Measurements from ENCODE around the gene SYNM. TPM values are rescaled to one million over a fixed set of nuclear protein-coding genes. Genes with fewer than 3 reads are reported as not detected.

Gene SYNM
- total RNA-seq (2021; ENCODE audit: unreplicated experiment) (3.3 TPM), Bru-seq, nascent RNA (percentile 40 among the genes with signal in this experiment), BruChase-seq, experiment 1, labeled RNA remaining after a 6-hour chase (percentile 52 among the genes with signal in this experiment), BruChase-seq, experiment 2, labeled RNA remaining after a 2-hour chase (percentile 53 among the genes with signal in this experiment)
- 2.4 and 2.9 TPM in 2 replicates for polyA plus RNA-seq (2012)
- long read RNA-seq, partial matches to known transcripts: 1 of 1 reads
- long read RNA-seq, other reads (novel, unspliced or antisense): 0 of 1 reads

DNA sequence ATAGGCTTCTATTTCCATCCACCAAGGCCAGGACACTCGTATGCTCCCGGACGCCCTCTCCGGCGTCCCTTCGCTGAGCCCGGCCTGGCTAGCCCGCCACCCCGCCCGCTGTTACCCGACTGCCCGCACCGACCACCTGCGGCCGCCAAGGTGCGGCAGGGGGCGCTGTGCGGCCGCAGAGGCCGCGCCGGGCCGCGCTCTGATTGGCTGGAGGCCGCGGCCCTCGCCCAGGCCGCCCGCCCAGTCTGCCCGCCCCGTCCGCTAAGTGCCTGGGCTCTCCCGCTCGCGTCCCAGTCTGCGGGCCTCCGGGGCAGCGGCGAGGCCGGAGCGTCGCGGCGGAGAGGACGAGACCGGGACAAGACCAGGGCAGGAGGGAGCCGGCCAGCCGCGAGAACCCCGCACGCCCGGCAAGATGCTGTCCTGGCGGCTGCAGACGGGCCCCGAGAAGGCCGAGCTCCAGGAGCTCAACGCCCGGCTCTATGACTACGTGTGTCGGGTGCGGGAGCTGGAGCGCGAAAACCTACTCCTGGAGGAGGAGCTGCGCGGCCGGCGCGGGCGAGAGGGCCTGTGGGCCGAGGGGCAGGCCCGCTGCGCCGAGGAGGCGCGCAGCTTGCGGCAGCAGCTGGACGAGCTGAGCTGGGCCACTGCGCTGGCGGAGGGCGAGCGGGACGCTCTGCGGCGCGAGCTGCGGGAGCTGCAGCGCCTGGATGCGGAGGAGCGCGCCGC is at the start of gene SYNM:
SYNM (plus strand) TSS at position 293 of the 726 bp plus-strand sequence; CDS start at position 413, 120 bp downstream.
- POLR2A ChIA-PET: no interaction called here
- TF ChIP-seq EZH2 (IDR thresholded peaks at IDR 0.05): no peak
- TF ChIP-seq MAX (IDR thresholded peaks at IDR 0.05): peak; percentile 44; the same call in 1 of the 2 replicates
- TF ChIP-seq, protein P1, sequence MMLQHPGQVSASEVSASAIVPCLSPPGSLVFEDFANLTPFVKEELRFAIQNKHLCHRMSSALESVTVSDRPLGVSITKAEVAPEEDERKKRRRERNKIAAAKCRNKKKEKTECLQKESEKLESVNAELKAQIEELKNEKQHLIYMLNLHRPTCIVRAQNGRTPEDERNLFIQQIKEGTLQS (IDR thresholded peaks at IDR 0.05): no peak
- TF ChIP-seq CBX3 (IDR thresholded peaks at IDR 0.05; ENCODE audit: low read depth): no peak
- peak; percentile 43; the same call in 1 of the 2 replicates for TF ChIP-seq ZFX (IDR thresholded peaks at IDR 0.05)
- no peak for TF ChIP-seq FOSL1 (IDR thresholded peaks at IDR 0.05; ENCODE audit: low read depth)
- no peak for TF ChIP-seq SIN3A (IDR thresholded peaks at IDR 0.05; ENCODE audit: low read depth)
- no peak for TF ChIP-seq EZH2phosphoT487 (IDR thresholded peaks at IDR 0.05; ENCODE audit: borderline replicate concordance)
- TF ChIP-seq CTCF (IDR thresholded peaks at IDR 0.05 in 2 of 3, conservative IDR thresholded peaks at IDR 0.05 in 1 of 3; ENCODE audit: borderline replicate concordance in 1 of 3, insufficient read depth in 1 of 3, low read depth in 2 of 3, low read length in 2 of 3): peak; percentile 70 to 76 (median 74)
- TF ChIP-seq JUND (IDR thresholded peaks at IDR 0.05): no peak
- peak; percentile 74 for TF ChIP-seq RAD21 (IDR thresholded peaks at IDR 0.05; ENCODE audit: low read depth)
- no peak for TF ChIP-seq REST (IDR thresholded peaks at IDR 0.05; ENCODE audit: low read depth)
- TF ChIP-seq TCF7L2 (IDR thresholded peaks at IDR 0.05; ENCODE audit: borderline replicate concordance, extremely low read depth, insufficient read depth, insufficient read length): no peak
- TF ChIP-seq SP1 (IDR thresholded peaks at IDR 0.05; ENCODE audit: low read depth): no peak
- TF ChIP-seq ELF1 (IDR thresholded peaks at IDR 0.05; ENCODE audit: borderline replicate concordance, low read depth): no peak
- no peak for TF ChIP-seq ZNF274 (IDR thresholded peaks at IDR 0.05; ENCODE audit: low read depth, low read length)
- peak; percentile 80 for TF ChIP-seq POLR2AphosphoS5 (IDR thresholded peaks at IDR 0.05; ENCODE audit: low read depth, low read length)
- no peak for TF ChIP-seq CEBPB (IDR thresholded peaks at IDR 0.05; ENCODE audit: low read depth)
- TF ChIP-seq POLR2A (IDR thresholded peaks at IDR 0.05; ENCODE audit: borderline replicate concordance, extremely low read depth, insufficient read depth, insufficient read length): peak; percentile 29

More for the DNA sequence above, at the start of gene SYNM:
- Histone ChIP-seq H3K27me3 (ENCODE audit: insufficient read depth, low read length) (no peaks in the 10 kb centered on the region), H3K4me1 (ENCODE audit: control insufficient read depth in 1 of 2, insufficient read depth in 2 of 2, low read length in 2 of 2) (peaks cover 3 to 15% of the 10 kb centered on the region in 2 experiments; a peak in 3 of 4 replicates), H3K27ac (ENCODE audit: low read depth, low read length) (peak within 1 kb of the TSS; percentile 44; the same call in 1 of the 2 replicates), H3K4me3 (replicated peaks in 1 of 2; ENCODE audit: low read depth in 1 of 2, low read length in 2 of 2) (peak within 1 kb of the TSS; percentile 36 to 49), H3K79me2 (ENCODE audit: insufficient read depth, low read length) (no peaks in the 10 kb centered on the region), H4K20me1 (ENCODE audit: insufficient read depth) (no peaks in the 10 kb centered on the region), H3K36me3 (ENCODE audit: control insufficient read depth in 1 of 2, insufficient read depth in 2 of 2, low read length in 2 of 2) (no peaks in the 10 kb centered on the region), H3K9ac (ENCODE audit: low read length) (peak within 1 kb of the TSS; percentile 36; the same call in 1 of the 2 replicates), H3K4me2 (ENCODE audit: low read length) (peak within 1 kb of the TSS; percentile 75), H2AFZ (ENCODE audit: low read depth, low read length, poor library complexity, severe bottlenecking) (no peak within 1 kb of the TSS), H3K9me3 (ENCODE audit: control insufficient read depth in 1 of 2, insufficient read depth in 1 of 2, low read depth in 1 of 2, low read length in 2 of 2) (no peaks in the 10 kb centered on the region), H3K9me2 (ENCODE audit: insufficient read depth) (no peaks in the 10 kb centered on the region)
- ATAC-seq: peak; percentile 92
- CTCF ChIA-PET: interaction anchor here (0.9 to 1.3 kb wide), 7 partner anchors 18 to 651 kb away, joined by 3 to 7 read pairs (median 4); no protein-coding TSS in a partner anchor
- intact Hi-C loops (cut with micrococcal nuclease): loop anchor here (1.0 to 10.0 kb wide), 3 partner anchors 108 to 650 kb away; partner anchors contain the start of gene LRRC28
- peak; percentile 77 for DNase-seq (ENCODE audit: low read depth, low spot score)
- BruUV-seq (replicated peaks): no TSS peak
- RAD21 ChIA-PET (ENCODE audit: low non-redundant PET in 1 of 2, low total read pairs in 2 of 2, uncharacterized antibody in 2 of 2, unreplicated experiment in 2 of 2): interaction anchor here in 1 of 2 experiments (0.9 kb wide), 1 partner anchor 105 kb away, joined by 3 read pairs; no protein-coding TSS in a partner anchor

Data from HCT116 (cell line).